ENCODE results near the gene MEAK7. TPM values are rescaled to one million over a fixed set of nuclear protein-coding genes. Genes with fewer than 3 reads are reported as not detected.
A peak's percentile ranks its signal among the peaks of the same experiment; 100 is the strongest.

MEAK7 gene
- total and polyA plus RNA-seq, 2 of the 4 experiments (the other 2 are of a cell fraction): 27.4 to 39.0 TPM

DNA sequence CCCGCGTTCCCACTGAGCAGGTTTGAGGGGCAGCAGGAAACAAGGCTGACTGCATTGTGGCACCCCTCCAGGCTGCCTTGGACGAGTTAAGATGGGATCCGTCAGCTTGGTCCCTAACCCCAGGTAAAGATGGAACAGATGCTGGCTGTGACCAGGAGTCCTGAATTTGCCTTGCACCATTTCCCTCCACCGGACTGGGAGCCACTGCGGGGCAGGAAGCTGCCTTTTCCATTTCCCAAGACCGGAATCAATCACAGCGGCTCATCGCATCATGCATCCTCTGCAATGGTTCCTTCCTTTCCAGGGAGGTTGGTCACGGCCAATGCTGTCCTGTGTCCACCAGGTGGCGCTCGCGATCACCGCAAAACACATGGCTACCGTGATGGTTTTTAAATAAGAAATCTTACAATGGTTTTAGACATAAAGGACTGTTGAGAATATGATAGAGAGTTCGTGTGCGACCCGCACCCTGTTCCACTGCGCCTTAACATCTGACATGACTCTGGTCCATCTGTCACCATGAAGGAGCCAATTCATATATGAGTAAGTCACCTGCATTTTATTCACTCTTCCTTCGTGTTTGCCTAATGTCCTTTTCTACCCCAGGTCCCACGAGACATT is 6.8 kb upstream of the MEAK7 start:
- Histone ChIP-seq H3K23ac (ENCODE audit: low read depth, low read length) (peak overlapping the region; percentile 63; the same call in 1 of the 2 replicates), H4K5ac (ENCODE audit: low read depth, low read length) (0 out of 2 replicates have a peak overlapping the region, but pooled peaks have one; percentile 13), H2BK5ac (ENCODE audit: low read depth, low read length, poor library complexity, severe bottlenecking) (no peak overlapping the region), H2BK120ac (ENCODE audit: low read depth, low read length) (peak overlapping the region; percentile 92), H3K4me1 (ENCODE audit: control insufficient read depth, insufficient read depth, low read length) (peaks cover 8% of the 10 kb centered on the region), H3K14ac (replicated peaks; ENCODE audit: low read depth, low read length) (peak overlapping the region; percentile 78; the same call in 1 of the 2 replicates), H2BK15ac (ENCODE audit: low read depth, low read length) (peak overlapping the region; percentile 91; the same call in 1 of the 3 replicates), H4K8ac (ENCODE audit: low read depth in 2 of 2, low read length in 2 of 2) (peak overlapping the region in 1 of 2 experiments; percentile 87; a peak in 2 of 4 replicates), H4K20me1 (ENCODE audit: insufficient read depth, low read length) (no peaks in the 10 kb centered on the region), H3K9ac (ENCODE audit: low read depth, low read length) (no peak overlapping the region; the same call in 1 of the 2 replicates), H3K4me2 (ENCODE audit: low read depth, low read length) (peak overlapping the region; percentile 17; the same call in 1 of the 2 replicates), H3K4me3 (ENCODE audit: insufficient read depth, low read depth, low read length) (no peak overlapping the region), H3K4ac (ENCODE audit: low read depth, low read length) (peak overlapping the region; percentile 86), H3K9me1 (ENCODE audit: insufficient read depth, low read length) (peaks cover 3% of the 10 kb centered on the region; the same call in 1 of the 2 replicates), H3K56ac (ENCODE audit: extremely low read depth, insufficient read depth, low read length) (no peak overlapping the region), H3K27me3 (ENCODE audit: control insufficient read depth, insufficient read depth, low read length) (no peaks in the 10 kb centered on the region), H3K36me3 (ENCODE audit: control insufficient read depth, insufficient read depth, low read length) (no peaks in the 10 kb centered on the region), H2AFZ (replicated peaks; ENCODE audit: low read length, poor library complexity) (peak overlapping the region; percentile 90), H2BK20ac (ENCODE audit: low read depth, low read length) (peak overlapping the region; percentile 90), H3K9me3 (ENCODE audit: control insufficient read depth, insufficient read depth, low read length) (no peaks in the 10 kb centered on the region), H3K27ac (ENCODE audit: insufficient read depth, low read length) (no peak overlapping the region), H3K18ac (ENCODE audit: low read depth, low read length) (no peak overlapping the region), H2AK5ac (ENCODE audit: low read depth, low read length) (peak overlapping the region; percentile 98), H2AK9ac (replicated peaks; ENCODE audit: low read depth, low read length, poor library complexity) (peak overlapping the region; percentile 88), H3K79me1 (ENCODE audit: low read depth in 1 of 2, low read length in 2 of 2) (peaks cover 0 to 11% of the 10 kb centered on the region in 2 experiments; a peak in 2 of 4 replicates), H4K91ac (ENCODE audit: insufficient read depth, low read depth, low read length) (peak overlapping the region; percentile 47; the same call in 1 of the 2 replicates)
- 88% methylated on average over 2 of the region's 21 CpGs; no CpG with 5 or more reads in 1 of the 2 experiments for WGBS, 2 experiments (ENCODE audit: extremely low coverage in 2 of 2, insufficient read length in 1 of 2)
- dilution Hi-C loops (cut with HindIII; ENCODE audit: low sequenced_read_pairs, unreplicated experiment): no loop called here
- in situ Hi-C loops (cut with MboI; ENCODE audit: low sequenced_read_pairs): loop anchor here (5.0 kb wide), 3 partner anchors 111 to 461 kb away; no protein-coding TSS in a partner anchor
- peak; percentile 86 for DNase-seq
- no TSS peak for BruUV-seq (replicated peaks)
- ChIA-PET CTCF (interaction anchor here (0.6 to 2.0 kb wide), 9 partner anchors 41 to 215 kb away, joined by 3 to 7 read pairs (median 3); partner anchors contain the start of gene COTL1), POLR2A (ENCODE audit: unreplicated experiment) (no interaction called here)
- intact Hi-C loops (cut with micrococcal nuclease): loop anchor here (1.0 to 10.0 kb wide), 5 partner anchors 71 to 454 kb away; partner anchors contain the start of gene COTL1
- ATAC-seq (ENCODE audit: low read depth): peak; percentile 95
- TF ChIP-seq MXI1 (IDR thresholded peaks at IDR 0.05; ENCODE audit: borderline replicate concordance, low read depth, low read length): no peak
- TF ChIP-seq MAZ (IDR thresholded peaks at IDR 0.05; ENCODE audit: borderline replicate concordance, low read depth, low read length): 0 out of 2 replicates have a peak, but pooled peaks have one; percentile 10
- TF ChIP-seq, protein P1, sequence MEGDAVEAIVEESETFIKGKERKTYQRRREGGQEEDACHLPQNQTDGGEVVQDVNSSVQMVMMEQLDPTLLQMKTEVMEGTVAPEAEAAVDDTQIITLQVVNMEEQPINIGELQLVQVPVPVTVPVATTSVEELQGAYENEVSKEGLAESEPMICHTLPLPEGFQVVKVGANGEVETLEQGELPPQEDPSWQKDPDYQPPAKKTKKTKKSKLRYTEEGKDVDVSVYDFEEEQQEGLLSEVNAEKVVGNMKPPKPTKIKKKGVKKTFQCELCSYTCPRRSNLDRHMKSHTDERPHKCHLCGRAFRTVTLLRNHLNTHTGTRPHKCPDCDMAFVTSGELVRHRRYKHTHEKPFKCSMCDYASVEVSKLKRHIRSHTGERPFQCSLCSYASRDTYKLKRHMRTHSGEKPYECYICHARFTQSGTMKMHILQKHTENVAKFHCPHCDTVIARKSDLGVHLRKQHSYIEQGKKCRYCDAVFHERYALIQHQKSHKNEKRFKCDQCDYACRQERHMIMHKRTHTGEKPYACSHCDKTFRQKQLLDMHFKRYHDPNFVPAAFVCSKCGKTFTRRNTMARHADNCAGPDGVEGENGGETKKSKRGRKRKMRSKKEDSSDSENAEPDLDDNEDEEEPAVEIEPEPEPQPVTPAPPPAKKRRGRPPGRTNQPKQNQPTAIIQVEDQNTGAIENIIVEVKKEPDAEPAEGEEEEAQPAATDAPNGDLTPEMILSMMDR (conservative IDR thresholded peaks at IDR 0.05; ENCODE audit: low read depth, low read length): peak; percentile 90
- TF ChIP-seq BHLHE40 (IDR thresholded peaks at IDR 0.05; ENCODE audit: low read depth, low read length): no peak
- no peak for TF ChIP-seq FOS (IDR thresholded peaks at IDR 0.05; ENCODE audit: low read depth, low read length)
- TF ChIP-seq, protein P2, sequence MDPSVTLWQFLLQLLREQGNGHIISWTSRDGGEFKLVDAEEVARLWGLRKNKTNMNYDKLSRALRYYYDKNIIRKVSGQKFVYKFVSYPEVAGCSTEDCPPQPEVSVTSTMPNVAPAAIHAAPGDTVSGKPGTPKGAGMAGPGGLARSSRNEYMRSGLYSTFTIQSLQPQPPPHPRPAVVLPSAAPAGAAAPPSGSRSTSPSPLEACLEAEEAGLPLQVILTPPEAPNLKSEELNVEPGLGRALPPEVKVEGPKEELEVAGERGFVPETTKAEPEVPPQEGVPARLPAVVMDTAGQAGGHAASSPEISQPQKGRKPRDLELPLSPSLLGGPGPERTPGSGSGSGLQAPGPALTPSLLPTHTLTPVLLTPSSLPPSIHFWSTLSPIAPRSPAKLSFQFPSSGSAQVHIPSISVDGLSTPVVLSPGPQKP (IDR thresholded peaks at IDR 0.05; ENCODE audit: borderline replicate concordance, low read depth, low read length): no peak
- peak; percentile 92 for TF ChIP-seq RAD21 (IDR thresholded peaks at IDR 0.05; ENCODE audit: low read length)
- no peak for TF ChIP-seq NFE2L2 (IDR thresholded peaks at IDR 0.05; ENCODE audit: low read depth, low read length)
- peak; percentile 54; the same call in 1 of the 2 replicates for TF ChIP-seq CEBPB (IDR thresholded peaks at IDR 0.05; ENCODE audit: low read depth, low read length)
- TF ChIP-seq RCOR1 (IDR thresholded peaks at IDR 0.05; ENCODE audit: insufficient replicate concordance, low read length): no peak
- TF ChIP-seq, protein P3, sequence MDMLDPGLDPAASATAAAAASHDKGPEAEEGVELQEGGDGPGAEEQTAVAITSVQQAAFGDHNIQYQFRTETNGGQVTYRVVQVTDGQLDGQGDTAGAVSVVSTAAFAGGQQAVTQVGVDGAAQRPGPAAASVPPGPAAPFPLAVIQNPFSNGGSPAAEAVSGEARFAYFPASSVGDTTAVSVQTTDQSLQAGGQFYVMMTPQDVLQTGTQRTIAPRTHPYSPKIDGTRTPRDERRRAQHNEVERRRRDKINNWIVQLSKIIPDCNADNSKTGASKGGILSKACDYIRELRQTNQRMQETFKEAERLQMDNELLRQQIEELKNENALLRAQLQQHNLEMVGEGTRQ (IDR thresholded peaks at IDR 0.05; ENCODE audit: low read depth, low read length): no peak
- no peak for TF ChIP-seq POLR2A (IDR thresholded peaks at IDR 0.05; ENCODE audit: low read depth, low read length)
- peak; percentile 95 for TF ChIP-seq SMC3 (IDR thresholded peaks at IDR 0.05; ENCODE audit: low read depth, low read length)
